CD4-positive, alpha-beta T cell treated with Interferon gamma for 1 hour (primary cell): ENCODE data around the gene SEC24A.
"Not testable (repeated sequence)": the region's sequence is repeated elsewhere in the genome, so short reads cannot be mapped to it uniquely, and the experiment has no call there.

Experiments used
- DNase-seq: peaks from one replicate; pipeline ENCODE4 v3.0.0-alpha.2; 2020

Gene SEC24A

DNA sequence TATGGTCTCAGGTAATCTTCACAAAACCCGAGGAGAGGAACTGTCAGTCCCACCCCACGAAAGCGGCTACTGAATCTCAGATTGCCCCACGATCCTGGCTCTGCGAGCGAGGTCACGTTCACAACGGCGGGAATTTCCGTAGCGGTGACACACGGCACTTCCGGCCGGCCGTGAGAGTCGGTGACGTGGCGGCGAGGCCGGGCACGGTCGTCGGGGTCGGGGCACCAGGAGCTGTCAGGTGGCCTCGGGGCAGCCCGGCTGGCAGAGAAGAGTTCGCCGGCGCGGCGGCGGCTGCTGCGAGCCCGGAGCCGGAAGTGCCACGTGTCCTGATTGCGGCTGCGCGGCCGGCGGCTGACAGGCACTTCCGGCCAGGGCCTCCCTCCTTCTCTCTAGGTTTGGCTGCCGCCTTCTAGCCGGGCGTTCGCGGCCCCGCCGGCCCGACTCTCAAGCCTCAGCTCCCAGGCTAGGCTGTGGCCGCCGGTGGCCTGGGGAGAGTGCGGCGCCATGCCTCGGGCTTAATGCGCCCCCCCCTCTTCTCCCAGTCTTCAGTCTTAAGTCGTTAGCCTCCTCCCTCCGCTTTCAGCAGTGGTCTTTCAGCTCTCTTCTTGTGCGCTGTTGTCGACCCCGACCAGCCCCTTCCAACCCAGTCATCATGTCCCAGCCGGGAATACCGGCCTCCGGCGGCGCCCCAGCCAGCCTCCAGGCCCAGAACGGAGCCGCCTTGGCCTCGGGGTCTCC is at the start of gene SEC24A:
Gene SEC24A, plus strand, starts transcription at position 361 of the 738 bp plus-strand sequence. Its CDS starts 292 bp downstream, at position 653.
- peak; percentile 95 for DNase-seq

DNA sequence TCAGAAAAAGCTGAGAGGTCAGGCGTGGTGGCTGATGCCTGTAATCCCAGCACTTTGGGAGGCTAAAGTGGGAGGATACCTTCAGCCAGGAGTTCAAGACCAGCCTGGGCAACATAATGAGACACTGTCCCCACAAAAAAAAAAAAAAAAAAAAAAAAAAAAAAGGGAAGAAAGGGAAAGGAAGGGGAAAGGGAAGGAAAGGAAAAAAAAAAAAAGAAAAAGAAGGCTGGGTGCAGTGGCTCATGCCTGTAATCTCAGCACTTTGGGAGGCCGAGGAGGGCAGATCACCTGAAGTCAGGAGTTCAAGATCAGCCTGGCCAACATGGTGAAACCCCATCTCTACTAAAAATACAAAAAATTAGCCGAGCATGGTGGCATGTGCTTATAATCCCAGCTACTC is 48.8 kb upstream of the SEC24A start:
- DNase-seq, result not testable (repeated sequence)

DNA sequence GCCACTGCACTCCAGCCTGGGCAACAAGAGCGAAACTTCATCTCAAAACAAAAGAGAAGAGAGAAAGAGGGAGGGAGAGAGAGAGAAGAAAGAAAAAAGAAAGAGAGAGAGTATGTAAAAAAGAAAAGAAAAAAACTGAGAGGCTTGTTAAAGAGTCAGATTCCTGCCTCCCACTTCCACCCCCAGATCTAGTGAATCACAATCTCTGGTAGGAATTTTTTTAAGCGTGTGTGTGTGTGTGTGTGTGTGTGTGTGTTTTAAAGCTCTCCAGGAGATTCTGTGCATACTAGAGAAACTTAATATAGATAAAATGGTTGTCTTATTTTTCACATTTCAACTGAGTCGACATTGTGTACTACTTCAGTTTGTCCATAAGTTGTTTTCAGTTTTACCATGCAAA is 48.0 kb upstream of the SEC24A start:
- DNase-seq, result no peak

DNA sequence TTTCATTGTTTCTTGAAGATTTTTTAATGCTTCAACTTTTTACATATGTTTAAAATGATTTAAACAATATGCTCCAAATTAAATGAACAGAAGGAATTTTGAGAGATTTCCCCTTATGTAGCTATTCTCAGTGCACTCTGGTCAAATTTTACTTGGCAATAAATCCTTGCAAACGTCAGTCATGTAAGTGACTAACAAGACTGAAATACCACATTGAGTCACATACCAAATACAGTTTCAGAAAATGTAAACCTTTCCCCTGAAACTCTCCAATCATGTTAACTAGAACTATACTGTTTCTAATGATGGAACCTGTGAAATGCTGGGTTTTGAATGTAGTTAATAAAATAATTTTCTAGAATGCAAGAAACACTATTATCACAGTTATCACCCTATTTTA is 45.5 kb upstream of the SEC24A start:
- DNase-seq, result no peak

DNA sequence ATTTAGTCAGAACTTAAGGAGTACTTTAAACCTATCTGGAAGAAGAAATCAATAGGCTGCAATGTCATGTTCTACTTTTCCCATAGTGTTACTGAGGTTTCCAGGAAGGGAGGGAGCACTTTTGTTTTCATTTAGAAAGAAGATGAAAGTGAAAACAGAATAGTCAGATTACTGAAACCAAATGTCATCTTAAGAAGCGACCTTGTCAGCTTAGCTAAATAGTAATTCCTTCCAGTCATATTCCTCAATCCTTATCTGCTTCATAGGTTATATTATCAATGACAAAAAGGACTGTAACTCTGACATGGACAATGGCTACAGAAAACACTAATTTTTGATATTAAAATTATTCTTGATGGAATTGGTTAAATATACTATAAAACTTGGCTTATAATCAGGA is 43.7 kb upstream of the SEC24A start:
- no peak for DNase-seq

DNA sequence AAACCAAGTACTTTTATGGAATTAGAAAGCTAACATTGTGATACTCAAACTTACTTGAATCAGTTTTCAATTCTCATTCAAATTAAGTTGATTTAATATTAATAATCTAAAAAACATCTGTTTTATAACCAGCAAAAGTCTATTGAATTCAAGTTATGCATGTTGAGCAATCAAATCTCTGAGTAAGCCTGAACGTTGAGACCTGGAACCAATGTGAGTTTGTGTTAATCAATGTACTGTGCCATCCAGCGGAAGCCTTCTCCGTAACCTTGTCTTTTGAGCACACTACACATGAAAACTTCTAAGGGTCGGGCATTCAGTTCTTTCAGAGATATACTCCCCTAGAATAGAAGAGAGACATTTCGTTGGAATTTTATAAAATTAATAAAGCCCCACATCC is 41.9 kb upstream of the SEC24A start:
- no peak for DNase-seq

DNA sequence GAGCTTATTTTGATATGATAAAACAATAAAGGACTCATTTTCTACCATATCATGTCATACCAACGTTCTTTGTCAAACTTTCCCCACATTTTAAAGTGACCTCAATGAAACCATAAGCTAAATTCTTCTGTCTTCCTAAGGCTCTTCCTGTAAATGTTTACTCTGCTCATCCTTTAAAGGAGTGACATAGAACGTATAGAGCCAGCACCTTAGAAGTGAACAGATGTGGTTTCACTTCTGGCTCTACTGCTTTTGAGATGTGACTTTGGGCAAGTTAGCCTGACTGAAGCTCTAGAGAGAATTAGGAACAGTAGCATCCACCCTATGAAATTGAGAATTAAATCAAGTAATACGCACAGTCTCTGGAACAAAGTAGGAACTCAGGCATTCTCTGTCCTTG is 40.0 kb upstream of the SEC24A start:
- DNase-seq, result no peak

DNA sequence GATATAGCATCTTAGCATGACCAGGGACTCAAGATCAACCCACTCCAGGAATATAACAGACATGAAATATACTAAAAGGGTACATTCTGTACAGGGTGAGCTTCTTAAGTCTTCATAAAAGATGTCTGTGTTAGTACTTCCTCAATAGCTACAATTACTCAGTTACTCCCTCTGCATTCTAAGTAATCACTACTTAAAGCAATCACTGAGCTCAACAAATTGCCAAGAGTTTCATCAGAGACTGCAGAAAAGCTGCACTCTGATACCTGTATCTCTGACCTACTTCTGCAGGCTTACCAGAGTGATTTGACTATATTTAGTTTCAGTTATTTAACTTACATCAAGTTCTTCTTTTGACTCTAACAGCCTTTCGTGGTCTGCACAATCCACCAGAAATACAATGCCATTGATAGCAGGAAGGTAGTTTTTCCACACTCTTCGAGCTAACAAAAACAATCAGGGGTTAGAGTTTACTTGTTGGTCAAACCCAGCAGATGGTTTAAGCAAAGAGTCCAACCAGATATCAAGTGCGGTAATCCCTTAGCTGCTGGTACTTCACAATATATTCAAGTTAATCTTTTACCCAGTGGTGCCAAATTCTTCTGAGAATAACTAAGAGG is 39.2 kb upstream of the SEC24A start:
- no peak for DNase-seq

DNA sequence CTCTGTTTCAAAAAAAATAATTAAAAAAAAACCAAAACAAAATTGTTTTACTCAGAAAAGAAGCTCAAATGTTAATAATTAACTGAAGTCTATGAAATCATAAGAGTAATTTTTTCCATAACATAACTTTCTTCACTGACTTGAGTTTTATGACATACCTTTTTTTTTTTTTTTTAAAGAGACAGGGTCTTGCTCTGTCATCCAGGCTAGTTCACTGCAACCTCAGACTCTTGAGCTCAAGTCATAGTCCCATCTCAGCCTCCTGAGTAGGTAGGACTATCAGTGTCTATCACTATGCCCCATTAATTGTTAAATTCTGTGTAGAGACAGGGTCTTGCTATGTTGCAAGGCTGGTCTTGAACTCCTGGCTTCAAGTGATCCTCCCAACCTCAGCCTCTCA is 37.9 kb upstream of the SEC24A start:
- no peak for DNase-seq

DNA sequence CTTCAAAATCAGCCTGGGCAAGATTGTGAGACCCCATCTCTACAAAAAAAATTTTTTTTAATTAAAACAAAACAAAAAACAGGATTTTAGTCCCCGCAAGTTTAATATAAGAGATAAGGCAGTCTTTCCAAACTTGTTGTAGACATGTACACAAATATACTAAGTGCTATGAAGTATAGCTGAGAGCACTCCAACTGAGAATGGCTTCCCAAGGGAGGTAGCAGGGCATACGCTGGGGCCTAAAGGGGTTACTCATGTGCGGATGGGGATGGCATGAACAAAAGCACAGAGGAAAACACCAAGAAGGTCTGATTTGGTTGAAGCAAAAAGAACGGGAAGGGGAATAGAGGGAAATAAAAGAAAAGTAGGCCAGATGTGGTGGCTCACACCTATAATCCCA is 37.1 kb upstream of the SEC24A start:
- DNase-seq, result no peak

DNA sequence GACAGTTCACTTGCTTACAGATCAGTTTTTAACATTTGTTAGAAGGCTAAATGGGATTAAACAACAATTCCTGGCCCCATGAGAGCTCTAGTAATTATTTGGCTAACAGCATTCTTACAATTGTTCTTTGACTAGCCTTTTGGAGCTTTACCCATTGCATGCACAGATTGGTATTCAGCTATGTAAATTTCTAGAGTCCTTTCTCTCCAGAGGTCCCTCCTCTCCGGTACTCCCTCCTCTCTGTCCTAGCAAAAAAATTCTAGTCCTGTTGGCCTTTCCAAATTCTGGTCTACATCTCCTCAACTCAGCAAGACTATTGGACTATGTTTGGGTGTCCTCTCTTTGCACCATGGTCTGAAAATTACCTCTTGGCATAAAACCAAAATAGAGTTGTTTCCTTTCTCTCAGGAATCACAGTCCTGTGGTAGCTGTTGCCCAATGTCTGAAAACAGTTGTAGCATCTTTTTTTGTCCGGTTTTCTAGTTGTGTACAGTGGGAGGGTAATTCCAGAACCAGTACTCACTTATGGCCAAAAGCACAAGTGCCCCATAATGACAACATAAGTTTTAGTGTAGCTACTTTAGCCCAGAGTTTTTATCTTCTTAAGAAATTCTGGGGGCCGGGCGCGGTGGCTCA is 34.0 kb upstream of the SEC24A start:
- DNase-seq, result no peak

DNA sequence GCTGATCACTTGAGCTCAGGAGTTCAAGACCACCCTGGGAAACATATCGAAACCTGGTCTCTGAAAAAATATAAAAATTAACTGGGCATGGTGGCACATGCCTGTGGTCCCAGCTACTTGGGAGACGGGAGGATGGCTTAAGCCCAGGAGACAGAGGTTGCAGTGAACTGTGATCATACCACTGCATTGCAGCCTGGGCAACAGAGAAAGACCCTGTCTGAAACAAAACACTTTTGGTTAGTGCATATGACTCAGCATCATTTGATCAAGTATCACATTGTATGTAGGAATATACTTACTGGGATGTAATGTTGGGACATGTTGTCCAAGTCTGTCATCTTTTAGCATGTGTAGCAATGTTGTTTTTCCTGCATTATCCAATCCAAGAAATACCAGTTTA is 28.0 kb upstream of the SEC24A start:
- no peak for DNase-seq

DNA sequence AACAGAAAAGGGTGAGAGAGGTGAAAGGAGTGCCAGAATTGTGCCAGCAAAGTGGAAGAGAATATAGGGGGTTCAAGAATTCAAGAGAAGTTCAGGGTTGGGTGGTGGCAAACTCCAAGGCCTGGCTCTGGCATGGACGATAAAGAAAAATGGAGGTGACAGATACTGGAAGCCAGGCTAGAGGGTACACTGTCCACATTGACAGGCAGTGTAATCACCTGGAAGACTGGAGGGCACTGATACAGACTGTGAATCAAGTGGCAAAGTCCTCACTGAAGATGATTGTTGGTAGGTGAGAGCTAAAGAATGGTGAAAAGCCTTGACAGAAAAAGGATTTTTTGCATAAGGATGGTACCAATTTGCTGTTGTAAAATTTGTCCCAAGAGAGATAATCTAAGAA is 23.0 kb upstream of the SEC24A start:
- DNase-seq, result no peak

DNA sequence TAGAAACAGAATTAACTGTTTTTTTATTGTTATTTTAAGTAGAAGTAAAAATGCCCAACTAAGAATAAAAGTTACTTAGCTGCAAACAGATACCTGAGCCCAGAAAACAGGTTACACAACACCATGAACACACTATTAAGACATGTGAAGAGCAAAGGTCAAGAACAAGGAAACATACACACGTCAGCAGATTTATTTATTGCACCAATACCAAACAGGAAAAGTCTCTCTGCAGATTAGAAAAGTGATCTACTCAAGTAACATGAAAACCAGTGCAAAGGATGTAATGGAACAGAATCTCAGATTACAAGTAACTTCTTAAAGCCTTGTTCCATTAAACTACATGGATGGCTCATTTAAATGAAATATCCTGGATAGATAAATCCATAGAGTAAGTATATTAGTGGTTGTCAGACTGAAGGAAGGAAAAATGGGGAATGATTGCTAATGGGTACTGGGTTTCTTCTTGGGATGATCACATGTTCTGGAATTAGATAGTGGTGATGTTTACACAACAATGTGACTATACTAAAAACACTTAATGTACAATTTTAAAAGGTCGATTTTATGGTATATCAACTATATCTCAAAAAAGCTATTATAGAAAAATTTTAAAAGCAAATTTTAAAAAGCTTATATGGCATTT is 22.1 kb upstream of the SEC24A start:
- DNase-seq, result no peak

DNA sequence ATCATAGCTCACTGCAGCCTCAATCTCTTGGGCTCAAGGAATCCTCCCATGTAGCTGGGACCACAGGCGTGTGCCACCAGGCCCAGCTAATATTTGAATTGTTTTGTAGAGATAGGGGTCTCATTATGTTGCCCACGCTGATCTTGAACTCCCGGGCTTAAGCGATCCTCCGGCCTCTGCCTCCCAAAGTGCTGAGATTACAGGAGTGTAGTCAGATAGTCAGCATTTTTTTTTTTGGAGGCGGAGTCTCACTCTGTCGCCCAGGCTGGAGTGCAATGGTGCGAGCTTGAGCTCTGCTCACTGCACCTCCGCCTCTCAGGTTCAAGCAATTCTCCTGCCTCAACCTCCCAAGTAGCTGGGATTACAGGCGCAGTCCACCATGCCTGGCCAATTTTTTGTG is 14.4 kb upstream of the SEC24A start:
- no peak for DNase-seq

DNA sequence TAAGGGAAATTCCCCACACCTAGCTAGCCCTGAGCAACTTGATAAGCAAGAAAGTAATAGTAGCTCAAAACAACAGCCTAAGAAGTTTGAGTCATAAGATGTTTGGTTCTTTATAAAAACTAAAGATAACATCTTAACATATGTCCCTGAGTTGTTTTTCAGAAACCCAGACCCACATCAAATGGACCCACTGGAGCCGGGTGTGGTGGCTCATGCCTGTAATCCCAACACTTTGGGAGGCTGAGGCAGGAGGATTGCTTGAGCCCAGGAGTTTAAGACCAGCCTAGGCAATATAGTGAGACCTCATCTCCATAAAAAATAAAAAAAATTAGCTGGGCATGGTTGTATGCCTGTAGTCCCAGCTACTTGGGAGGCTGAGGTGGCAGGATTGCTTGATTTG is 13.2 kb upstream of the SEC24A start:
- not testable (repeated sequence) for DNase-seq

DNA sequence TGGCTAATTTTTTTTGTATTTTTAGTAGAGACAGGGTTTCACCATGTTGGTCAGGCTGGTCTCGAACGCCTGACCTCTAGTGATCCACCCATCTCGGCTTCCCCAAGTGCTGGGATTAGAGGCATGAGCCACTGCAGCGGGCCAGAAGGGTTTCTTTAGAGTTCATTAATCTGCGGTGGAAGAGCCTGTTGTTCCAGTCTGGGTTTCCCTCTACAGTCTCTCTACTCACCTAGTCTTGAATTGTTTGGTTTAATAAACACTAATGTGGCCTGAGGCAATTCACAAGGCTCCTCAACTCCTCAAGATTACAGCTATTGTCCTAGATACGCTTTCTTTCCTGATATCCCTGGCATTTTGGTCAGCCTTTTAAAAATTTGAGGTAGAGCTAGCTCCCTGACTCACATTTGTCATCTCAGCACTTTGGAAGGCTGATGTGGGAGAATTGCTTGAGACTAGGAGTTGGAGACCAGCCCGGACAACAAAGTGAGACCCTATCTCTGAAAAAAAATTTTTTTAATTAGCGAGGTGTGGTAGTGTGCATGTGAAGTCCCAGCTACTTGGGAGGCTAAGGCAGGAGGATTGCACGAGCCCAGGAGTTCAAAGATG is 11.4 kb upstream of the SEC24A start:
- no peak for DNase-seq

DNA sequence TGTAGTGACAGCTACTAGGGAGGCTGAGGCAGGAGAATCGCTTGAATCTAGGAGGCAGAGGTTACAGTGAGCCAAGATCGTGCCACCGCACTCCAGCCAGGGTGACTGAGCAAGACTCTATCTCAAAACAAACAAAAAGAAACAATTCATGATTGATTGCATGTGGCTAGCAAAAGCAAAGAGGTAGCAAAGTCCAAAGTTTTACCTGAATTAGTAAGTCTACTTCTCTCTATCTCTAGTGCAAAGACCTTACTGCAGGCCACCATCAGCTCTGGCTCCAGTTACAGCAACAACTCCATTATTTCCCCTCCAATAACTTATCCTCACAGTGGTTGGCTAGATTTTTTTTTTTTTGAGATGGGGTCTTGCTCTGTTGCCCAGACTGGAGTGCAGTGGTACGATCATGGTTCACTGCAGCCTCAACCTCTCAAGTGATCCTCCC is 9.8 kb upstream of the SEC24A start:
- DNase-seq, result no peak

DNA sequence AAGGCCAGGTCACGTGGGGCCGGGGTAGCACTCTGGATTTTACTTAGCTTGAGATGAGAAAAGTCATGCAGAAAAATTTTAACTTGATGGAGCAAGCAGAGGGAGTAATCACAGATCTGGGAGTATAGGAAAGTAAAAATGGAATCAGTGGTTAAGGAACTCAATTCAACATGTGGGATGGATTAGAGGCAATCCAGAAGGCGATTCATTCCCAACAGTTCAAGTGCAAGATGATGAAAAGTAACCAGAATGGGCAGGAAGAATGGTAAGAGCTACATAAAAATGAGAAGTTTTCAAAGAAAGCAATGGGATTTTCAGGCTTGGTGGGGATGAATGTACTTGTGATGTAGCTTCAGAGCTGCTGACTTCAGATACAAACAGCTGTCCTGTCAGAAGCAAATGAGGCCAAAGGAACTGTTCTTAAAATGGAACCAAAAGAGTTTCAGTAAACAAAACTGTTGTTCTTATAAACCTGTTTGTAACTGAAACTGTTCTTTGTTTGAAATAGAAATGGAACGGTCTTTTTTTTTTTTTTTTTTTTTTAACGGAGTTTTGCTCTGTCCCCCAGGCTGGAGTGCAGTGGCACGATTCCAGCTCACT is 5.6 kb upstream of the SEC24A start:
- no peak for DNase-seq

DNA sequence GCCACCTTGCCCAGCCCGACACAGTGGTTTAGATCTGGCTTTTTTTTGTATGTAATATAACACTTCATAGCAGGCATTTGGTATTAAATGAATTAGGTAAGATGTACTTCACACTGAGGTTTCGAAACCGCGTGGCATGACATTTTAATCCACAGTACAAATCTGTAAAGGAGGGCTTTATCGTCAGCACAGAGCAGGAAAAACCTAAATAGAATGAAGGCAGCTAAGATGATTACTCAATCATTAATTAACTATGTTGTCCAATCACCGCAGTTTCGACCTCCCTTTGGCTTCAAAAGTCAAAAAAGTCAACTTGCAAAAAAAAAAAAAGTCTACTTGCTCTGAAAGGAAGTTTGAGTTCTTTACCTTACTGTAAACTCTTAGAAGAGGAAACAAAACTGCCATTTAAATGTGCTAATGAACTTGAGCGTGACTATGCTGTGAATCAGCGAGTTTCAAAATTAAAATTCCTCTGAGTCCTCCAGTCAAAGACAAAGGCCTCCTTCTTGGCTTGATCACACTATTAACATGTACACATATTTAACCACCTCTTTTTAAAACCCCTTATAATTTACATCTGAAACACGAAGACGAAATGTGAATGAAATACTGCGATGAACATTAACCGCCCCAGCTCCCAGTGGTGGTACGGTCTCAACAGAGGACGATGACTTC is 698 bp upstream of the SEC24A start:
- peak; percentile 8 for DNase-seq

DNA sequence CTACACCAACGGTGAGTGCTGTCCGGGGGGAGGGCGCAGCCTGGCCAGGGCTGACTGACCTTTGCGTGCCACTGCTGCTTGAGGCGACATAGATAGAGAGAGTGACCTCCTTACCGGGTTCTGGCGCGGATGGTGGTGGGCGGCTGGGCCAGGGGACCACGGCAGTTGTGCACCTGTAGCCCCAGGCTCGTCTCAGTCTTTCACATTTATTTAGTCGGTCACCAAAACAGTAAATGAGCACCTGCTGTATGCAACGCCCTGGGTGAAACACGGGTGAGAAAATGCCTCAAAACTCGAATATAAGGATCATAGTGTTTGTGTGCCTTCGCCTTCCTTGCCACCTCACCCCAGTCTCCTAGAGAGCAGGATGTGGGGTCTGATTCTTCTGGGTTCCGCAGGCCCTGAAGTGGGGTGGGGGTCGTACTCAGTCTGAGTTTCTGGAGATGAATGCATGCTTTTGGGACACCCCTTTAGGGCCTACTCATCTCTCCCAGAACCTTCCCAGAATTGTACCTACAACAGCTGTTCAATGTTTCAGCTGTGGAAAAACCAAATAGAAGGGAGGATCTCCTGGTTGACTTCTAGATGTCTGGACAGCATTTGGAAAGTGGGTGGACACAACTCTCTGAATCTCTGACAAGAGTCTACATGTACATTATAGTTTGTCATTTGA is 714 bp downstream of the SEC24A start:
- DNase-seq, result no peak

DNA sequence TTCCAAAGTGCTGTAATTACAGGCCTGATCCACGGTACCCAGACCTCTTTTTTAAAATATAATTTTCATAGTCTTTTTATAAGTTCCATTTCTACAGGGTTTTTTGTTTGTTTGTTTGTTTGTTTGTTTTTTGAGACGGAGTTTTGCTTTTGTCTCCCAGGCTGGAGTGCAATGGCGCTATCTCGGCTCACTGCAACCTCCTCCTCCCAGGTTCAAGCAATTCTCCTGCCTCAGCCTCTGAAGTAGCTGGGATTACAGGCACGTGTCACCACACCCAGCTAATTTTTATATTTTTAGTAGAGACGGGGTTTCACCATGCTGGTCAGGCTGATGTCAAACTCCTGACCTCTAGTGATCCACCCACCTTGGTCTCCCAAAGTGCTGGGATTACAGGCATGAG is 2.1 kb downstream of the SEC24A start:
- DNase-seq, result not testable (repeated sequence)
